HG03521 (cell line): ENCODE data around the gene FOXF2.
A peak's percentile ranks its signal among the peaks of the same experiment; 100 is the strongest.

ENCODE experiments used
- ATAC-seq: cut with Tn5 transposase; IDR thresholded peaks from one replicate; pipeline ENCODE4 v1.9.1; 2021; ENCODE audit warnings: mild to moderate bottlenecking, moderate library complexity; ENCODE audit not compliant: unreplicated experiment

The FOXF2 gene

DNA sequence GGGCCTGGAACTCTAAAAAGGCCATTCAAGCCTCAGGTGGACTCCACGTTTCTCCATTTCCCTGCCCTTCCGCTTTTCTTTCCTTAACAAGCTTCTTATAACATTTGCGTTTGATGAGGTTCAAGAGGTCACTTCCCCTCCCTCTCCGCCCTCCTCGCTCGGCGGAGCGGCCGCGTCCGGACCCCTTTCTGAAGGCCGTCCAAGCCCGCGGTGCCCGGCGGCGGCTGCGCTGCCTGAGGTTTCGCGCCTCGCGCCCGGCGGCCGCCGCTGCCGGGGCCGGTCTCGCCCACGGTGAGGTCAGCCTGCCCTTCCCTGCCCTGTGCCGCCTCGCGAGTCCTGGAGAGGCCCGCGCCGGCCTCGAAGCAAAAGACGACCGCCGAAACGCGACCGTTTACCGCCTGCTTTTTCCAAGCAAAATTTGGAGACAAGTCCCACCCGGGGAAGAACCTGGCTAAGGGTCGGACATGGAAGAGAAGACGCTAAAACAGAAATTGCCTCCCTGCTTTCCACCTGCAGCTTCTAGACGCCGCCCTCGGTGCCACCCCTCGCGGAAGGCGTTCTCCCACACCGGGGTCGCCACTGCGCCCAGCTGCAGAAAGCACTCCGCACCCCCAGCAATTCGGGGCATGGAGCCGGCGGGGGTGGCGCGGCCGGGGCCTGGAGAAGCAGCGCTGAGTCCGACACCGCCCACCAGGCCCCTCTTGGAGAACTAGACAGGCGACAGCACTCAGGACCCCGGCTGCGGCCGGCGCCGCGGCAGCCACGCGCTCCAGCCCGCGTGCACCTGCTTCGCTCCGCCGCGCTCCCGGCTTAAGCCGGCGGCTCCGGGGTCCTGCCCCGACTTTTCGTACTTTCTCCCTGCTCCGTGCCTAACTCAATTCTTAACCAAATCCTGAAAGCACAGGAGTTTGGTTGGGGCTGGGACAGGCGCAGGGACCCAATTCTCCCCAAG, 11.0 kb upstream of the FOXF2 start:
- ATAC-seq: no peak

DNA sequence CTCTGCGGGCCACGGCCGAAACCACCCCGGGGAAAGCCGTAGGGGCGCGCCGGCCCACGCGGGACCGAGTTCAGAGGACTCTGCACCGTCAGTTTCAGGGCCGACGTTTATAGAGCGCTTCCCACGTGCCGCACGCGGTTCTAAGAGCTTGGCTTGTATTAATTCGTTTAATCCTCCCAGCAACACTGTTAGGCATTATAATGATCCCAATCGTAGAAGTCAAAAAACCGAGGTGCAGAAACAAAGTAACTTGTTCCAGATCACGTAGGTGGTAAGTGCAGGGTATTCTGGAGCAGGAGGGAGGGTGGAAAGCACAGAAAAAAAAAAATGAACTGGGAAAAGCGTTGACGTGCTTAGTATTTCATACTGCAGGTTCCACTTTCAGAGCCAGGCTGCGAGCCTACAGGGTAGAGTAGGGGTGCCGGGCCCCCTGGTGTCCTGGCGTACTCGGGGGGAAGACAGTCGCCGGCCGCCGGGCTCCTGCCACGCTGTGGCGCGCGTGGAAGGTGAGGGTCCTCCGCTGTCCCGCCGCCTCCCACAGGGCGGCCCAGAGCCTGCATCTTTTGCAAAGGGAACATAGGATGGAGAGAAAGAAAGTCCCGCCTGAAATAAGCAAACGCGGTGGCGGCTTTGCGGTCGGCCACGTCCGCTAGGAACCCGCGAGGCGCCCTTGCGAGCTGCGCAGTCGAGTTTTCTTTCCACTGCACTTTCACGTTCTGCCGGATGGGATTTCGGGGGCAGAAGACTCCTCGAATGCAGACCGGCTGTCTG, 10.2 kb upstream of the FOXF2 start:
- no peak for ATAC-seq

DNA sequence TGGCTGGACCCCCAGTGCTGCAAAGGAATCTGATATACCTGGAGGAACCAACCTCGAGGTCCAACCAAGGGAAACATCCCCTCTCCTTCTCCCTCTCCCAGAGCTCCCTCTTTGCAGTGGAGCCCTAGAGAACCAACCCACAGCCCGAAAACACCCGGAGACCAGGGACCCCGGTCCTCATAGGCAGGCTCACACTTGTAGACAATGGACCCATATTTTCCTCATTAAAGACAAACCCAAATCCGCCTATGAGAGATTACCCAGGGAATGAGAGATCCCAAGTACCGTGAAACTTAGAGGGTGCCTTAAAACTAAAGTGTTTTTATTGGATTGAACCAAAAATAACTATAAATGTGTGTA, 9.6 kb upstream of the FOXF2 start:
- no peak for ATAC-seq

DNA sequence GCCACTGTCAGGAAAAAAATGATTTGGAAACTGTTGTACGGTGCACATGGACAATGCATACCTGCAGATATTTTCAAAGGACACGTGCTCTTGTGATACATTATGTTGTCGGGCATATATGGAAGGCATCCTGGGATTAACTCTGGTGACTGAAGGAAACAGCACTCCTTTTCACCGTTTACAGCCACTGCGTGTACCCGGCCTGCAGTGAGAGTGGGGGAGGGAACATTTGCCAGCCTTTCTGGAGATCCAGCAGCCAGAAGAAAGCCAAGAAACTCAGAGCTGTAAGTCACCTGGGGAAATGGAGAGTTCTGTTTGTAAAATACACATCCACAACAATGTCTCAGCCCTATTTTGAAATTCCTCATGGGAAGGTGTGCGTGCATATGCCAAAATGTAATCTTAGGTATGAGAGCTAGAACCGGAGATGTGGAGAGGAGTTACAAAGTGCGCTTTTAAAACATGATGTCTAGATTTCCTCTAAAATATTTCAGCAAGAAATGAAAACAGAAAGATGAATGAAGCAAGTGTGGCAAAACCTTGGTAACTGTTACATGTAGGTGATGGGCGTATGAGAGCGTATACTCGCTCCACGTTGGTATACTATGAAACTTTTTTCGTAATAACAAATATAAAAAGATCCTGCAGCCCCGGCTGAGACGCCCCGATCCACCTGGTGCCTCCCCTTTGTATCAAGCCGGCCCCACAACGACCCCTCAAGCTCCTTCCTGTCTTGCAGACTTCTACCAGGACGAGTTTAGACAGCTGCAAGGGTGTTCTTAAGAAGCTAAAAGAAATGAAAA, 8.6 kb upstream of the FOXF2 start:
- no peak for ATAC-seq

DNA sequence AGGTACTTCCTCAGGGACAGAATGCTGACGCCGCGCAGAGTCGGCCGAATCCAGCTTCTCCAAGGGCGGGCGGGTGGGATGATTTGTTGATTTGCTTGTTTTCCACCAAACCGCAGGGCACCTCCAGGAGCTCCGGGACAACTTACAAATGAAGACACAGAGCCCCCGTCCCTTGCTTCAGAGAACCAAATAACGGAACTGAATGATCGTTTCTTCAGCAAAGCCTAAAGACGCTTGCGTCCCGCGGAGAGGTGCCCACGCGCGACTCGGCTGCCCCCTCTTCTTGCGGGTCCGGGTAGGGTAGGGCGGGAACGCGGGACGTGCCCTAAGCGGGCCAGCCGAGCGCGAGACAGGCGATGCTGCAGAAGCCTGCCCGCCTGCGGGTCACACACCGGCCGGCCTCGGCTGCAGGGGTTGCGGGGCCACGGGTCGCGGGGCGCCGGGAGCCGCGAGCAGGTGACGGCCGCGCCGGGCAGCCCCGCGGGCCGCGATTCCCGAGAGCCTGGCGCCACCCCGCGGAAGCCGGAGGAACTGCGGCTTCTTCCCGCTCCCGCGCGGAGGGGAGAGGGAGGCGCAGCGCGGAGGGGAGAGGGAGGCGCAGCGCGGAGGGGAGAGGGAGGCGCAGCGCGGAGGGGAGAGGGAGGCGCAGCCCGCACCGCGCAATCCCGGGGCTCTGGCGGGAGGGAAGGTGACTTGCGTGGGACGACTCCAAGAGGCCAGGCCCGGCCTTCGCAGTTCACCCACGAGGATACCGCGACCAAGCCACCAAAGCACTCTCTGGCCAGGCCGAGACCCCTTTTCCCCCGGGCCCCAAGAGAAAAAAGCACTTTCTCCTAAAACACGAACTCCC, 7.7 kb upstream of the FOXF2 start:
- ATAC-seq: peak; percentile 38

DNA sequence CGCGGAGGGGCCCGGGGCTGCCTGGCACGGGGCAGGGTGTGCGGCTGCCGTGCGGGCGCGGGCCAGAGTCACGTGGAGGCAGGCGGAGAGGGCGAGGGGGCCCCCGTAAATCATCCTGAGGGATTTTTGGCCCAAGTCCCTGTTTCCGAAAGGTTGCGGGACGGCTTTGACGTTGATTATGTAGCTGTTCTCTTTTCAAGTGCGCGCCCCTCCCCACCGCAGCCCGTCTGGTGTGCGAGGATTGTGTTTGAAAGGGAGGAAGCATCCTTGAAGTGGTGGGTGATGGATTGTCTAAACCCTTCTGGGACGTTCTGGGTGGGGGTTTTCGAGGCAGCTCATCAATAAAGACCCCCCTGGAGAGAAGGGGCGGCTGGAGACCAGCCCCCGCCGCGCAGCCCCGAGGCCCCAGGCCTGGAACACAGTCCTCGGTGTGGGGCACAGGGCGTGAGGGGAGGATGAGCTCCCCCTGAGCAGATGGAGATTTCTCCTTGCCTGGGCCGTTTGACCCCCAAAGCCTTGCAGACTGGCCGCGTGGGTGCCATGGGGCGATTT, 7.0 kb upstream of the FOXF2 start:
- ATAC-seq: no peak

DNA sequence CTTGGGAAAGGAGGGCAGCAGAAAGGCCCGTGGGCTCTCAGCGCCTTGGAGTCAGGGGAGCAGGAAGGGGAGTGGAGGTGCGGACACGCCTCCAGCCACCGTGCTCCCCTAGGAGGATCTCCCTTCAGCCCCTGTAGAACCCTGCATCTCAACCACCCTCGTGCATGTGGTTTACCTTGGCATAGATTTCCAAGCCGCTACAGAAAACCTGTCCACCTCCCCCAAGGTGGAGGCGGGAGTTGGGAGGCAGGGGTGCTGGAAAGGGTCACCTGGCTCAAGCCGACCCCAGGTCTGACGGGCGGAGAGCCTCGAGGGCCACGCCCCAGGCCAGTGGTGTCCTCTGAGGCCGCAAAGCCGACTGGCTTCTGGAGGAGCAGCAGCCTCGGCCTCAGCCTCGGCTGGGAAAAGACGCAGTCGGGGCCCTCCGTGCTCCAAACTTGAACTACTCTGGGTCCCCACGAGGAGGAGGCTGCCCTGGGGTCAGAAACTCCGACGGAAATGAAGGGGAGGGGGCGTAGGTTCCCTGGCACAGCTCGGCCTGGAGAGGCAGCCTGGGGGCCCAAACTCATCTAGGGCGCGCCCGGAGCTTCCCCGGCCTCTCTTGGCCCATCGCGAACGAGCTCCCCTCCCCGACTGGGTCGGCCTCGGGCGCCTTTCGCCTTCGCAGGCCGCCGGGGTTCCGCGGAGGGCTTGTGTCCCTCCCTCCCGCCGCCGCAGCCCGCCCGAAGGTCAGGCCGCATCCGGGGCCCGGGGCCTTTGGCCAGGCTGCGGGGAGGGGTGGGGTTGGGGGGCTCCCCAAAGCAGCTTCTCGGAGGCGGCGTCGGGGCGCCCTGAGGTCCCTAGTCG, 6.3 kb upstream of the FOXF2 start:
- ATAC-seq: no peak

DNA sequence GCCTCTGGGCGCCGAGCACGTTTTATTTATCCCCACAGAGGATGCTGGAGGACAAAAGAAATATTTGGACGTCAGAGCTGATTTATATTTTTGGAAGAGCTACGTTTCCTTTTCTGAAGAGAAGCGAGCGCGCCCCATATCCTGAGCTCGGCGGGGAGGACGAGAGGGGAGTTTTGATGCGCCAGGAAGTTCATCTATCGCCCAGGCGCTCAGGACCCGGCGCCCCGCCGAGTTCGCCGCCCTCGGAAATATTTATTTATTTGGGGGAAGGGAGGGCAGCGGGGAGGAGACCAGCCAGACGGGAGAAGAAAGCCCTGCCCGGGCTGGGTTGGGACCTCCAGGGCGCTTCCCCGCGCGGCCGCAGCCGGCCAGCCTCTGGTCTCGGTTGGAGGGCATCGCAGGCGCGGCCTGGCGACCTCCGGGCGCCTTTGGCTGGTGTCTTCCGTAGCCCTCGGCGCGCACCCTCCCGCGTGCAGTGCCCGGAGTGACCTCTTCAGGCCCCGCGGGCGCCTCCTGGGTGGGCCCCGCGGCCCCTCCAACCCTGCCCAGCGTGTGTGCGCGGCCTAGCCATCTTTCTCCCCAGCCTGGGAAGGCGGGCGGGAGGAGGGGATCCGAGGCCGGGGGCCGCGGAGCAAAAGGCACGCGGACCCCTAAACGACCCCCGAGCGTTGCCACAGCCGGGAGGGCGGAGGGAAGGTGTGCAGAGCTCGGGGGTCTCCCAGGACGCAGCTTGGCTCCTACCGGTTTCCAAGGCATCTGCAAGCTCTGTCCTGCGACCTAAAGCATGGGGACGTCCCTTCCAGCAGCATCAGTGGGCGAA, 5.4 kb upstream of the FOXF2 start:
- no peak for ATAC-seq

DNA sequence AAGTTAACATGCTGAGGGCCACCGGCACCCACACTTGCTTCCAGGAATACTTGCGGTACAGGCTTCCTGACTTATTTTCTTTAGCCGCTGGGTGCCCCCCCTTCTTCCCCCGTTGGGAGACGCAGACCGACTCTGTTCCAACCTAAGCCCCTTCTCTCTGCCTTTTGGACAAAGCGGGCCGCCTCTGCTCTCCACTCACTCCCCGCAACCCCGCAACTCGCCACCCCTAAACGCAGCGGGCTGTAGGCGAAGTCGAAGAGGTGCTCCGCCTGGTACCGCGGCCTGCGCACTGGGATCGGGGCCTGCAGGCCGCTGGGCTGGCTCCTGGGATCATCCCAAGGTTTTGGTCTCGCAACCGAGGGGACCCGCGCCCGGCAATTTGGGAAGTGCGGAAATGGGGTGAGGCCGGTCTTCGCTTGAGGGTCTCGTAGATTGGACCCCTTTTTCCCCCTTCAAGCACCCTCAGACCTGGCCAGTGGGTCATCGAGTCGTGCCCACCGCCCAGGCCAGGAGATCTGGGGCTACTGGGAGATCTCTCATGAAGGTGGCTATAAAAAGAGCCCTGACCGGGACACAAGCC, 4.7 kb upstream of the FOXF2 start:
- no peak for ATAC-seq

DNA sequence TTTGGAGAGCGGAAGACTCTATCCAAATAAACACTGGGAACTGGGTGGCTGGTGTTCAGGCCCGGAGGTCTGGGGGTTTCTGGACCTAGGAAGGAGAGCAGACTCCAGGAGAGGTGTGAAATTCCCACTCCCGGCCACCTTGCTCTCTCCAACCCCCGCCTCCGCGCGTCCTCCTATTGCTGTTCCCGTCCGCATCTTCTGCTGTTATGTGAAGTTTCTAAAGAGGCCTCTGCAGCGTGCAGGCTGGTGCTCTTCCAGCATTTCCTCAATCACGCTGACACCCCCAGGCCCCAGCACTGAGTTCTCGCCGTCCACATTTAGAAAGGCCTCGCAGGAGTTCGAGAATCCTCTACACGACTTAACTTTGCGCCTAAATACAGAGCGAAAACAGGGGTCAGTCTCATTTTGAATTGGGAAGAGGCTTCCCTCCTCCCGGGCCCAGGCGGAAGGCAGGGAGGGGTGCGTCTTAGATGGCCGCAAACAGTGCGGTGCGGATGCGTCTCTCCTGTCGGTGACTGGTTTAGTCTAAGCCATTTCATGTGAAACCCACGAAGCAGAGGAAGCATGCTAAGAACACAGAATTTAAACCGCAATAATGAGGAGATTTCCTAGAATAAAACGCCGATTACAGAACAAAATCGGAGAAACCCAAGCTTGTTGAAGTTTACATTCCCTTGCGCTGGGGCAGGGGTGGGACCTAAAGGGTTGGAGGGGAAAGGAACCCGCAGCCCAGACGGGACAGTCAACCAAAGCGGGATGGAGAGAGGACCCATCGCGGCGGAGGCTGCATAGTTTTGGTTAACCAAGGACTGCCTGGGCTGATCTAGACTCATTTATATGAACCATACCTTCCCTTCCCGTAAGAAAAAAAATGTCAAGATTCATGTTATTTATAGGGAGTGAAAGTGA, 4.0 kb upstream of the FOXF2 start:
- ATAC-seq: no peak

DNA sequence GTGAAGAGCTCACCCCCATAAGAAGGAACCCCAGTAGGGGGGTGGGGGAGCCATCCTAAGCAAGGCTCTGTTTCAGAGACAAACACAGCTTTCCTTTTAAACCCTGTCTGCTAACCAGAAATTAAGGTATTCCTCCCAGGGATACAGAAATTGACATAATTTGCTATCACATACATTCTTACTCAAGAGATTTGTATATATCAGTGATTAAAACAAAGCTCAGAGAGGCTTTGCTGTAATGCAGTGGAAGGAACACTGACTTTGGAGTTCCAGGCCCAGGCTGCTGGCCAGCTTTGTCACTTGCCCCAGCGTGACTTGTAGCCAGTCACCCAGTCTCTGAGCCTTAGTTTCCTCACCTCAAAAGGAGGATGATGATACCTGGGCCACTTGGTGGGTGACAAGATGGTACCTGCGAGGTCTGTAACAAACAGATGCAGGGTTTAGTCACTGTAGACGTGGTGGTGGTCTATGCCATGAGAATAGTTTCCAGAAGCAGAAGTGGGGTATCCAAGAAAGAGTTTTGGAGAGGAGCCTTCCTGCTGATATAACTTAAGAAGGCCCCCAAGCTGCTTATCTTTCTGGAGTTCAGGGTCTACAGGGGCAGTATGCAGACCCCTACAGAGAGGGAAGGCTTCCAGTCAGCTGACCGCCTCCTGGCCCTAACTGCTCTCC, 3.2 kb upstream of the FOXF2 start:
- ATAC-seq: no peak

DNA sequence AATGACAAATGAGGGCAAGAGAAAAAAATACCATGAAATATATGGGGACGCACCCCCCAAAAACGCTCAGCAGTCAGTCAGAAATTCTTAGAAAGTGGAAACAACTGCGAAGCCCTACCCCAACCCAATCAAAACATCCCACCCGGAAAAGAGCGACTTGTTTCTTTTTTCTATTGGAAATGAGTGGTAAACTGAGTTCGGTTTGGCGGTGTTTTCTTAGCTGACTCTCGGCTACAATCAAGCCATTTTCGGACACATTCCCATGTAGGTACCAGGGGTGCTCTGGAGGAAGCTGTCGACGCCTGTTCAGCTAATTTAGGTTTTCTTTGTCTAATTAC, 1.9 kb upstream of the FOXF2 start:
- no peak for ATAC-seq

DNA sequence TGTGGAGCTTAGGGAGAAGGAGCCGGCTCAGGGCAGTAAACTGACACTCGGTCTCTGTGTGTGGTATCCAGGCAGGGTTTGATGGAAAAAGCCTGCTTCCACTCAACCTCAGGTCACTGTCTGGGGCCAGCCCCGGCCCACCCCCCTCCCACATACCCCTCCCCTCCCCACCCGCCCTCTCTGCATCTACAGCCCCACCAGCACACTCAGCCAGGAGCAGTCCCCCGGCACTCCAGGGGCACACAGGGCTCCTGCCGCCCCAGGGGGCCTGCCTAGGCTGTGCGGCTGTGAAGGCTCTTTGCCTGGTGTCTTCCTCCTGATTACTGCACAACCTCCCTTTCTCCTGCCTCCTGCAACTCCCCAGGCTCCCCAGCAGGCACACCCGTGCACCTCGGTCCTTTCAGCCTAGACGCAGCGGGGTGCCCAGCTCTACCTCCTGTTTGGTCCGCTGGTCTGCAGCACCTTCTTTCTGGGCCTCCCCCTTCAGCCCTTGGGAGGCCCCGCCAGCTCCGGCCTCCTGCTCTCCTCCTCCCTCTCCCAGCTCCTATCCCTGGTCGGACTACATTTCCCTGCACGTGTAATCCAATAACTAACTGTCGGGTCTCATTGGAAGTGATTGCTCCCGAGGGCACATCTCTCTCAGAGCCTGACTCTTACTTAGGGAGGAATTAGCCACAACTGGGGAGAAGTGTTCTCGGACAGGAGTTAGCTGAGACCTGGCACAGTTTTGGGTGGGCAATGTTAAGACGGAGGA, 1.3 kb upstream of the FOXF2 start:
- no peak for ATAC-seq

DNA sequence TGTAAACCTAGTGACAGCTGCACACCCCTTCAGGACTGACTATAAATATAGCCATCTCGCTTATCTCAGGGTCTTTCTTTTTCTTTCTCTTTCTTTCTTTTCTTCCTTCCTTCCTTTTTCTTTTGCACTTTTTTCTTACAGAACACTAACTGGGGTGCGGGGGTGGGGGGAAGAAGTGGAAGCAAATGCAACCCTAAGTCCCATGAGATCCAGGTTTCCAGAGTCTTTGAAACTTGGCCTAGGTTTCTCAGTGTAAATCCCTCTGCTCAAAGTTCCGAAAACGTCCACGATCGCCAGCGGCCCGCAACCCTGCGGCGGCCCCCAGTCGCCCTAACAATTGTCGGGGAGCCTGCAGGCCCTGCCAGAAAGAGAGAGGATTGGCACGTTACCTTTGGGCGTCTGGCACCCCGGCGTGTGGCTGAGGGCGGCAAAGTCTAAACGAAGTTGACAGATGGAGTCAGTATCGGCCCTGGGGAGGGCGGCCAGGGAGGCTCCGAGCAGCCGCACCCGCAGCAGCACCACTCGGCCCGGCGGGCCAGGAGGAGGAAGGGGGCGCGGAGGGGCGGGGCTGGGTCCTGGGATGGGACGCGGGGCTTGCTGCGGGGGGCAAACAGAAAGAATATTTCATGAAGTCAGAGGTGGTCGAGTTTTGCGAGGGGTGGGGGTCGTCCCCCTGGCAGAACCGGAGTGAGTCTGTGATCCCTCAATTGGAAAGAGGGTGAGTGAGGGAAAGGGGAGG, 577 bp upstream of the FOXF2 start:
- ATAC-seq: no peak
